ENCODE measurements around the gene SOX11. TPM values are rescaled to one million over a fixed set of nuclear protein-coding genes. Genes with fewer than 3 reads are reported as not detected.

SOX11 gene
- polyA plus RNA-seq, 3 donors: not detected

DNA sequence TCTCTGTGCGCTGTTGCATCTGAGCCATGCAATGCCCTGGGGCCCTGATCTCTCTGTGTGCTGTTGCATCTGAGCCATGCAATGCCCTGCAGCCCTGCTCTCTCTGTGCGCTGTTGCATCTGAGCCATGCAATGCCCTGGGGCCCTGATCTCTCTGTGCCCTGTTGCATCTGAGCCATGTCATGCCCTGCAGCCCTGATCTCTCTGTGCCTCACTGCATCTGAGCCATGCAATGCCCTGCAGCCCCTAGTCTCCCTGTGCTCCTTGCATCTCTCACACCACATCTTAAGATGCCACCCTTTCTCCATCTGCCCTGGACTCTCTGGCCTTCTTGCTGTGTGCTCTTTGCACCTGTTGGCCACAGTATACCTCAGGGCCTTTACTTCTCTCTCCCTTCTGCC lies 56.2 kb downstream of the SOX11 start:
- no peaks in the 10 kb centered on the region for H4K20me1 ChIP-seq (ENCODE audit: insufficient read depth, low read length)
- no peak overlapping the region for H3K4me3 Mint-ChIP-seq
- no peak overlapping the region for H3K4me3 ChIP-seq (replicated peaks in 1 of 3; ENCODE audit: low read depth in 2 of 3, low read length in 3 of 3)
- peaks cover 0 to 3% (median 0%) of the 10 kb centered on the region in 3 donors for H3K27me3 Mint-ChIP-seq (ENCODE audit: low read depth in 3 of 3)
- H3K27me3 ChIP-seq (ENCODE audit: control insufficient read depth in 2 of 2, insufficient read depth in 2 of 2, low read length in 2 of 2): no peaks in the 10 kb centered on the region
- no peaks in the 10 kb centered on the region for H3K79me2 ChIP-seq (ENCODE audit: insufficient read depth, low read length)
- H3K4me2 ChIP-seq (replicated peaks; ENCODE audit: extremely low read depth, low read length, poor library complexity, severe bottlenecking): no peak overlapping the region
- no peaks in the 10 kb centered on the region for H3K9me3 ChIP-seq (replicated peaks in 1 of 2; ENCODE audit: control insufficient read depth in 1 of 2, insufficient read depth in 1 of 2, low read length in 2 of 2)
- no peaks in the 10 kb centered on the region for H3K36me3 Mint-ChIP-seq
- WGBS (ENCODE audit: insufficient coverage): 84% methylated on average over 2 of the region's 2 CpGs
- peaks cover 0 to 18% (median 4%) of the 10 kb centered on the region in 7 donors for H3K9me3 Mint-ChIP-seq
- H3K4me1 Mint-ChIP-seq: no peaks in the 10 kb centered on the region
- no peak overlapping the region for H3K27ac ChIP-seq (ENCODE audit: low read depth in 1 of 2, low read length in 2 of 2)
- H3K36me3 ChIP-seq (replicated peaks in 1 of 2; ENCODE audit: control insufficient read depth in 1 of 2, insufficient read depth in 2 of 2, low read length in 2 of 2): no peaks in the 10 kb centered on the region
- TF ChIP-seq, protein P1, sequence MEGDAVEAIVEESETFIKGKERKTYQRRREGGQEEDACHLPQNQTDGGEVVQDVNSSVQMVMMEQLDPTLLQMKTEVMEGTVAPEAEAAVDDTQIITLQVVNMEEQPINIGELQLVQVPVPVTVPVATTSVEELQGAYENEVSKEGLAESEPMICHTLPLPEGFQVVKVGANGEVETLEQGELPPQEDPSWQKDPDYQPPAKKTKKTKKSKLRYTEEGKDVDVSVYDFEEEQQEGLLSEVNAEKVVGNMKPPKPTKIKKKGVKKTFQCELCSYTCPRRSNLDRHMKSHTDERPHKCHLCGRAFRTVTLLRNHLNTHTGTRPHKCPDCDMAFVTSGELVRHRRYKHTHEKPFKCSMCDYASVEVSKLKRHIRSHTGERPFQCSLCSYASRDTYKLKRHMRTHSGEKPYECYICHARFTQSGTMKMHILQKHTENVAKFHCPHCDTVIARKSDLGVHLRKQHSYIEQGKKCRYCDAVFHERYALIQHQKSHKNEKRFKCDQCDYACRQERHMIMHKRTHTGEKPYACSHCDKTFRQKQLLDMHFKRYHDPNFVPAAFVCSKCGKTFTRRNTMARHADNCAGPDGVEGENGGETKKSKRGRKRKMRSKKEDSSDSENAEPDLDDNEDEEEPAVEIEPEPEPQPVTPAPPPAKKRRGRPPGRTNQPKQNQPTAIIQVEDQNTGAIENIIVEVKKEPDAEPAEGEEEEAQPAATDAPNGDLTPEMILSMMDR (IDR thresholded peaks at IDR 0.05): no peak
- no peak overlapping the region for H3K9ac ChIP-seq (ENCODE audit: insufficient read depth, low read length, poor library complexity, severe bottlenecking)
- no peaks in the 10 kb centered on the region for H3K4me1 ChIP-seq (ENCODE audit: control insufficient read depth in 1 of 2, insufficient read depth in 2 of 2, low read length in 2 of 2)
- no peak overlapping the region for H2AFZ ChIP-seq (ENCODE audit: insufficient read depth, low read depth, low read length, poor library complexity, severe bottlenecking)
- intact Hi-C loops (cut with micrococcal nuclease): no loop called here
- H3K27ac Mint-ChIP-seq: no peak overlapping the region
- no peak for DNase-seq

DNA sequence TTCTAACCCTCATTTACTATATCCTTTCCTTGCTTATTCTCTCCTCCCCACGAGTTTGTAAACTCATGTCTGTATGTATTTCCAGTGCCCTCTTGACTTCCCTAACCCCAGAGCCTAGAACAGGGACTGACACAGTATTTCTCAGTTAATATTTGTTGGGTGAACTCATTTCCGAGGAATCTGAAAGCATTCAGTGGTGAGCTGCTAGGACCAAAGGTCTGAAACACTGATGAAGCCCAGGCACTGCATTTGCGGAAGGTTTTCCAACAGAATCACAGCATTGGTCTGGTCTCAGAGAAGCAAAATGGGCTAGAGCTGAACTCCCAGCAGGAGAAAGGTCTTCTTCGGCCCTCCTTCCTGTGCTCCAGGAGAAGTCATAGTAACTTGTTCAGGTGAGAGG lies 56.8 kb downstream of the SOX11 start:
- Histone ChIP-seq H3K27ac (ENCODE audit: low read depth in 1 of 2, low read length in 2 of 2) (no peak overlapping the region), H4K20me1 (ENCODE audit: insufficient read depth, low read length) (no peaks in the 10 kb centered on the region), H3K36me3 (replicated peaks in 1 of 2; ENCODE audit: control insufficient read depth in 1 of 2, insufficient read depth in 2 of 2, low read length in 2 of 2) (no peaks in the 10 kb centered on the region), H3K27me3 (ENCODE audit: control insufficient read depth in 2 of 2, insufficient read depth in 2 of 2, low read length in 2 of 2) (no peaks in the 10 kb centered on the region), H2AFZ (ENCODE audit: insufficient read depth, low read depth, low read length, poor library complexity, severe bottlenecking) (no peak overlapping the region), H3K9ac (ENCODE audit: insufficient read depth, low read length, poor library complexity, severe bottlenecking) (no peak overlapping the region), H3K4me3 (replicated peaks in 1 of 3; ENCODE audit: low read depth in 2 of 3, low read length in 3 of 3) (no peak overlapping the region), H3K4me2 (replicated peaks; ENCODE audit: extremely low read depth, low read length, poor library complexity, severe bottlenecking) (no peak overlapping the region), H3K4me1 (ENCODE audit: control insufficient read depth in 1 of 2, insufficient read depth in 2 of 2, low read length in 2 of 2) (no peaks in the 10 kb centered on the region), H3K79me2 (ENCODE audit: insufficient read depth, low read length) (no peaks in the 10 kb centered on the region), H3K9me3 (replicated peaks in 1 of 2; ENCODE audit: control insufficient read depth in 1 of 2, insufficient read depth in 1 of 2, low read length in 2 of 2) (no peaks in the 10 kb centered on the region)
- TF ChIP-seq, protein P1 (IDR thresholded peaks at IDR 0.05): no peak
- Mint-ChIP-seq H3K36me3 (no peaks in the 10 kb centered on the region), H3K27ac (no peak overlapping the region), H3K27me3 (ENCODE audit: low read depth in 3 of 3) (peaks cover 0 to 3% (median 0%) of the 10 kb centered on the region in 3 donors), H3K4me3 (no peak overlapping the region), H3K9me3 (peaks cover 0 to 20% (median 2%) of the 10 kb centered on the region in 7 donors), H3K4me1 (no peaks in the 10 kb centered on the region)
- intact Hi-C loops (cut with micrococcal nuclease): no loop called here
- 89% methylated on average over 3 of the region's 4 CpGs for WGBS (ENCODE audit: insufficient coverage)
- no peak for DNase-seq

Data from CD14-positive monocyte (primary cell).